HepG2 (cell line): ENCODE data around the gene COLQ. TPM values are rescaled to one million over a fixed set of nuclear protein-coding genes. Genes with fewer than 3 reads are reported as not detected.

Experiments
- ATAC-seq: fragments of 200-7000 bp; cut with Tn5 transposase; 3 replicates; pipeline ENCODE4 v1.9.1; 2020; ENCODE audit warnings: mild to moderate bottlenecking, moderate library complexity
- BruUV-seq: library from RNA; stranded (reverse); fragments of 400-500 nt; replicated peaks from 2 replicates; lab custom pipeline; 2021; lab: Mats Ljungman, UMichigan
- CTCF ChIA-PET: fragments of 300-600 bp; formaldehyde crosslinking; extraction: SDS; loops from one replicate; lab custom pipeline; 2021; ENCODE audit warnings: low total read pairs, inconsistent platforms, low intra/inter-chr PET ratio; lab: Yijun Ruan, JAX
- POLR2A ChIA-PET: fragments of 350-600 bp; sonication (Branson Sonifier 250); formaldehyde crosslinking; loops from one replicate; lab custom pipeline; 2020; ENCODE audit warnings: antibody characterized with exemption, inconsistent platforms; lab: Yijun Ruan, JAX
- DNase-seq: peaks from one replicate; pipeline ENCODE4 v3.0.0-alpha.2; 2015; ENCODE audit warnings: low spot score
- FAIRE-seq: peaks from 3 replicates; lab custom pipeline; 2011; peaks lifted over from hg19 to GRCh38; lab: Jason Lieb, UNC
- H2AFZ ChIP-seq: one replicate; pipeline ENCODE4 v1.6.1; 2011; ENCODE audit warnings: low read length, inconsistent platforms
- H3K27ac ChIP-seq: fragments of 300-600 bp; 3 replicates; pipeline ENCODE4 v1.8.0; 2011; ENCODE audit warnings: mixed run types, mild to moderate bottlenecking, mixed read lengths, low read length, inconsistent platforms; ENCODE audit not compliant: insufficient read depth; ENCODE audit errors: extremely low read length
- H3K27me3 ChIP-seq, 2 experiments: fragments of 200-600 bp in 1 of 2; 2 replicates in 1 of 2; 3 replicates in 1 of 2; pipeline versions ENCODE4 v1.6.0 to v1.8.0; 2011; ENCODE audit warnings: low read length in 2 of 2, mild to moderate bottlenecking in 2 of 2, moderate library complexity in 2 of 2, inconsistent platforms in 1 of 2; ENCODE audit not compliant: insufficient read depth in 2 of 2, control insufficient read depth in 1 of 2
- H3K36me3 ChIP-seq, 2 experiments: fragments of 200-600 bp in 1 of 2; replicated peaks in 1 of 2; 2 replicates in 1 of 2; 3 replicates in 1 of 2; pipeline versions ENCODE4 v1.5.1 to v1.8.0; 2011; ENCODE audit warnings: low read length in 2 of 2, inconsistent platforms in 1 of 2; ENCODE audit not compliant: insufficient read depth in 2 of 2, control insufficient read depth in 1 of 2
- H3K4me1 ChIP-seq: 2 replicates; pipeline ENCODE4 v1.5.1; 2012; ENCODE audit warnings: low read length, inconsistent platforms; ENCODE audit not compliant: insufficient read depth
- H3K4me2 ChIP-seq: 2 replicates; pipeline ENCODE4 v1.6.0; 2011; ENCODE audit warnings: low read depth, low read length, inconsistent platforms
- H3K4me3 ChIP-seq, 3 experiments: fragments of 200-600 bp in 1 of 3; sonication (generic), shearing (Covaris generic) in 1 of 3; replicated peaks in 1 of 3; 2 replicates each; pipeline ENCODE4 v1.5.1; 2011 to 2016; ENCODE audit warnings: low read length in 3 of 3, inconsistent platforms in 2 of 3, low read depth in 2 of 3, mild to moderate bottlenecking in 2 of 3, control low read depth in 1 of 3, mixed read lengths in 1 of 3; ENCODE audit not compliant: insufficient read depth in 1 of 3
- H3K79me2 ChIP-seq: one replicate; pipeline ENCODE4 v1.6.1; 2011; ENCODE audit warnings: low read length, inconsistent platforms; ENCODE audit not compliant: insufficient read depth
- H3K9ac ChIP-seq: 2 replicates; pipeline ENCODE4 v1.6.0; 2011; ENCODE audit warnings: mild to moderate bottlenecking, low read depth, low read length, inconsistent platforms; ENCODE audit not compliant: insufficient read depth
- H3K9me3 ChIP-seq: 2 replicates; pipeline ENCODE4 v1.5.1; 2012; ENCODE audit warnings: mild to moderate bottlenecking, low read length
- H4K20me1 ChIP-seq: 2 replicates; pipeline ENCODE4 v1.6.0; 2011; ENCODE audit warnings: inconsistent platforms, mild to moderate bottlenecking, low read length, moderate library complexity; ENCODE audit not compliant: insufficient read depth
- CENPX ChIP-seq: sonication (generic); formaldehyde crosslinking; IDR thresholded peaks from 2 replicates; pipeline ENCODE4 v1.9.0; 2021; ENCODE audit warnings: mild to moderate bottlenecking, missing genetic modification reagents, moderate library complexity
- CTCF ChIP-seq: sonication (generic); formaldehyde crosslinking; IDR thresholded peaks from 2 replicates; pipeline ENCODE4 v1.5.0; 2020; ENCODE audit warnings: mild to moderate bottlenecking, missing genetic modification reagents, moderate library complexity
- HMG20A ChIP-seq: IDR thresholded peaks from 2 replicates; pipeline ENCODE4 v1.6.1; 2016; ENCODE audit warnings: borderline replicate concordance
- MZF1 ChIP-seq: sonication (generic); formaldehyde crosslinking; IDR thresholded peaks from 2 replicates; pipeline ENCODE4 v1.8.1; 2023; ENCODE audit warnings: mild to moderate bottlenecking, missing genetic modification reagents, borderline replicate concordance
- NR2F1 ChIP-seq, 2 experiments: fragments of 450-650 bp in 1 of 2; formaldehyde crosslinking in 1 of 2; IDR thresholded peaks; 2 replicates each; pipeline versions ENCODE4 v1.5.0 to v1.6.1; 2016 to 2020; ENCODE audit warnings: mild to moderate bottlenecking in 1 of 2, missing compliant biosample characterization in 1 of 2, missing genetic modification reagents in 1 of 2, moderate library complexity in 1 of 2
- NR2F6 ChIP-seq, 2 experiments: IDR thresholded peaks; 2 replicates each; pipeline ENCODE4 v1.6.1; 2016; ENCODE audit warnings: antibody characterized with exemption in 1 of 2, mild to moderate bottlenecking in 1 of 2
- SMC3 ChIP-seq: IDR thresholded peaks from 2 replicates; pipeline ENCODE4 v1.6.1; 2011; ENCODE audit warnings: low read length, improper control_type of control experiment
- STAG1 ChIP-seq: sonication (generic); formaldehyde crosslinking; IDR thresholded peaks from 2 replicates; pipeline ENCODE4 v1.4.0; 2020; ENCODE audit warnings: missing genetic modification reagents
- ZNF879 ChIP-seq: sonication (generic); formaldehyde crosslinking; IDR thresholded peaks from 2 replicates; pipeline ENCODE4 v1.8.1; 2023; ENCODE audit warnings: missing genetic modification reagents
- WGBS: methylation state at CpG from one replicate; pipeline ENCODE4 v1.1.6; 2017; ENCODE audit warnings: low lambda C conversion rate; 5-methylcytosine and 5-hydroxymethylcytosine counted together
- in situ Hi-C: cut with HindIII; loops from 2 replicates; pipeline ENCODE4 v1.10.0; 2017; ENCODE audit warnings: low pct_unique_long_range_greater_than_20kb; ENCODE audit not compliant: extremely low pct_ligation_motif_present
- intact Hi-C: fragments of 100-400 bp; cut with micrococcal nuclease; formaldehyde crosslinking; loops from one replicate; pipeline ENCODE4 v1.10.0; 2022; ENCODE audit not compliant: unreplicated experiment
- polyA plus RNA-seq, 8 experiments: library from polyadenylated mRNA; depleted of rRNA in 3 of 8; stranded (reverse) in 7 of 8; unstranded in 1 of 8; fragments of >200 nt; fragmentation: Illumina TruSeq in 4 of 8; extraction: Trizol in 4 of 8; gene quantifications; 2 replicates each; pipeline versions ENCODE4 v1.2.1 to v1.2.3, GENCODE V29; 2011 to 2016; ENCODE audit warnings: low read depth in 4 of 8, missing spikeins in 1 of 8, mixed read lengths in 1 of 8; ENCODE audit not compliant: insufficient read depth in 1 of 8
- total RNA-seq, 5 experiments: library from RNA; depleted of rRNA; stranded (reverse); fragments of >200 nt; fragmentation: Illumina TruSeq; extraction: Trizol; gene quantifications; 2 replicates each; pipeline ENCODE4 v1.2.3, GENCODE V29; 2016; ENCODE audit warnings: low read depth in 1 of 5

Gene COLQ
- total and polyA plus RNA-seq, 2 of the 13 experiments (the other 11 are each of a cell fraction or from before 2014, with no cell fraction given) = 0.31 to 0.46 TPM

- no peak for TF ChIP-seq HMG20A (CRISPR knock-in tag)
- TF ChIP-seq MZF1 = no peak
Measured at GRCh38 chr3:15470849-15471248, 50.7 kb downstream of the COLQ start (continued).

GRCh38 chr3:15470261-15470660 lies 51.2 kb downstream of the COLQ start:
- Histone ChIP-seq H3K4me1 (no peaks in the 10 kb centered on the region), H3K4me2 (no peak overlapping the region), H3K4me3 (no peak overlapping the region), H3K9me3 (no peaks in the 10 kb centered on the region), H3K9ac (no peak overlapping the region), H3K36me3 (no peaks in the 10 kb centered on the region), H2AFZ (no peak overlapping the region)
- in situ Hi-C loops = no loop called here
- DNase-seq (peak; percentile 25), ATAC-seq (peak; percentile 97), FAIRE-seq (no peak)
- BruUV-seq = no TSS peak
- WGBS = 8% methylated on average over 5 of the region's 6 CpGs
- intact Hi-C loops = loop anchor here (1.0 kb wide), 1 partner anchor 202 kb away; no protein-coding TSS in a partner anchor
- TF ChIP-seq CTCF (CRISPR knock-in tag) (peak; percentile 63), SMC3 (peak; percentile 51), ZNF879 (CRISPR knock-in tag) (no peak), STAG1 (peak; percentile 35), NR2F1 (CRISPR knock-in tag; IDR thresholded peaks at IDR 0.05) (peak; percentile 32 to 47; a peak in 2 of 4 replicates), NR2F6 (IDR thresholded peaks at IDR 0.05) (peak; percentile 29; the same call in 1 of the 2 replicates), NR2F6 (CRISPR knock-in tag; IDR thresholded peaks at IDR 0.05) (peak; percentile 54), CENPX (no peak)
- TF ChIP-seq, all 625 proteins: peak for 5
- Histone ChIP-seq H3K27ac (no peak overlapping the region), H3K27me3 (no peaks in the 10 kb centered on the region; a peak in 1 of 5 replicates), H4K20me1 (no peaks in the 10 kb centered on the region), H3K79me2 (no peaks in the 10 kb centered on the region)
- POLR2A ChIA-PET = no interaction called here
- CTCF ChIA-PET = interaction anchor here (1.7 kb wide), 1 partner anchor 268 kb away, joined by 8 read pairs; no protein-coding TSS in a partner anchor
